Measurements from ENCODE around the gene ZBTB3.

DNA sequence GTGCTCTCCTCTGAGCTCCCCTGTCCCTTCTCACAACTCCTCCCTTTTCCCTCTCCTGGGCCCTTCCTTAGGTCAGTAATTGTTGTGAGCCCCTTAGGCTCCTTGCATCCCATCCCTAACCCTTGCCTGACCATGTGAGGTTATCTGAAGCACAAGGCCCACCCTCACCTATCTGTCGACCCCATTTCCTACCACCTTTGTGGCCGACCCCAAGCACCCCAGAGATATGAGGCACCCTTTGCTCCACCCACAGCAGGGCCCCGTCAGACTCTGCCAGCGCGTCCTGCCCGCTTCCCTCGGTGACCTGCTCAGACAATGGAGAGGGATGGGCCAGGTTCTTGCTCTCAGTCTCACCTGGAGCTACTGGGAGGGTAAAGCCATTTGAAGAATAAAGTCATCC, 45.2 kb downstream of the ZBTB3 start:
- TF ChIP-seq CTCF (IDR thresholded peaks at IDR 0.05) (no peak), POLR2A (IDR thresholded peaks at IDR 0.05) (no peak)
